GM12878 (cell line): ENCODE results near the gene TBL1XR1. TPM values are rescaled to one million over a fixed set of nuclear protein-coding genes. Genes with fewer than 3 reads are reported as not detected.

ENCODE experiments used
- ATAC-seq: fragments of 200-7000 bp; cut with Tn5 transposase; 3 replicates; pipeline ENCODE4 v1.9.1; 2020; ENCODE audit warnings: mild to moderate bottlenecking, moderate library complexity
- BruUV-seq: library from RNA; stranded (reverse); fragments of 400-500 nt; replicated peaks from 2 replicates; lab custom pipeline; 2021; lab: Mats Ljungman, UMichigan
- CTCF ChIA-PET: fragments of 300-600 bp; sonication (Branson Sonifier 250); formaldehyde crosslinking; extraction: SDS; loops from one replicate; lab custom pipeline; 2021; ENCODE audit warnings: inconsistent platforms; lab: Yijun Ruan, JAX
- POLR2A ChIA-PET: fragments of 350-600 bp; formaldehyde crosslinking; extraction: SDS; loops from one replicate; lab custom pipeline; 2021; ENCODE audit warnings: inconsistent platforms; lab: Charles Lee
- RAD21 ChIA-PET: fragments of 300-600 bp; sonication (Branson Sonifier 250); formaldehyde crosslinking; loops from one replicate; lab custom pipeline; 2023; ENCODE audit warnings: antibody characterized with exemption; ENCODE audit not compliant: unreplicated experiment; lab: Charles Lee
- SMC1A ChIA-PET: fragments of 300-600 bp; sonication (Branson Sonifier 250); formaldehyde crosslinking; loops from one replicate; lab custom pipeline; 2023; ENCODE audit not compliant: unreplicated experiment, uncharacterized antibody; lab: Charles Lee
- DNase-seq: peaks from one replicate; pipeline ENCODE4 v3.0.0-alpha.2; 2011; ENCODE audit warnings: low read depth, low spot score
- FAIRE-seq: peaks from 3 replicates; lab custom pipeline; 2011; peaks lifted over from hg19 to GRCh38; lab: Jason Lieb, UNC
- H2AFZ ChIP-seq: 2 replicates; pipeline ENCODE4 v1.6.0; 2011; ENCODE audit warnings: low read depth, low read length, control low read depth; ENCODE audit not compliant: control insufficient read depth
- H3K27ac ChIP-seq: 2 replicates; pipeline ENCODE4 v1.5.1; 2011; ENCODE audit warnings: control low read depth; ENCODE audit not compliant: control insufficient read depth, insufficient read depth
- H3K27me3 ChIP-seq, 2 experiments: replicated peaks in 1 of 2; 2 replicates each; pipeline versions ENCODE4 v1.6.0 to v1.6.1; 2011; ENCODE audit warnings: low read length in 1 of 2; ENCODE audit not compliant: control insufficient read depth in 2 of 2, insufficient read depth in 2 of 2
- H3K36me3 ChIP-seq, 2 experiments: 2 replicates each; pipeline ENCODE4 v1.5.1; 2011; ENCODE audit warnings: low read length in 1 of 2; ENCODE audit not compliant: control insufficient read depth in 2 of 2, insufficient read depth in 2 of 2
- H3K4me1 ChIP-seq: 2 replicates; pipeline ENCODE4 v1.6.1; 2011; ENCODE audit warnings: mild to moderate bottlenecking, low read length, moderate library complexity, mixed read lengths; ENCODE audit not compliant: control insufficient read depth, insufficient read depth
- H3K4me2 ChIP-seq: 2 replicates; pipeline ENCODE4 v1.6.0; 2011; ENCODE audit warnings: control low read depth; ENCODE audit not compliant: control insufficient read depth, insufficient read depth
- H3K4me3 ChIP-seq: fragments of 200-600 bp; sonication (generic); 2 replicates; pipeline ENCODE4 v1.5.1; 2016
- H3K79me2 ChIP-seq: 2 replicates; pipeline ENCODE4 v1.6.0; 2011; ENCODE audit warnings: low read length; ENCODE audit not compliant: control insufficient read depth, insufficient read depth
- H3K9ac ChIP-seq: 2 replicates; pipeline ENCODE4 v1.8.0; 2011; ENCODE audit warnings: low read length, control low read depth, mixed read lengths; ENCODE audit not compliant: control insufficient read depth, insufficient read depth
- H3K9me3 ChIP-seq: replicated peaks from 3 replicates; pipeline ENCODE4 v1.5.1; 2011; ENCODE audit warnings: mild to moderate bottlenecking, low read length; ENCODE audit not compliant: control insufficient read depth, insufficient read depth
- H4K20me1 ChIP-seq: 2 replicates; pipeline ENCODE4 v1.6.0; 2011; ENCODE audit not compliant: control insufficient read depth, insufficient read depth
- BACH1 ChIP-seq: fragments of 450-650 bp; IDR thresholded peaks from 2 replicates; pipeline ENCODE4 v1.6.1; 2017; ENCODE audit warnings: mild to moderate bottlenecking, borderline replicate concordance
- BCL3 ChIP-seq: IDR thresholded peaks from 2 replicates; pipeline ENCODE4 v1.6.1; 2011; ENCODE audit warnings: borderline replicate concordance, low read depth, mild to moderate bottlenecking, moderate library complexity, low read length; ENCODE audit not compliant: insufficient read depth, poor library complexity, severe bottlenecking
- BHLHE40 ChIP-seq, 2 experiments: fragments of 450-650 bp in 1 of 2; IDR thresholded peaks; 2 replicates each; pipeline ENCODE4 v1.6.1; 2011 to 2017; ENCODE audit warnings: low read depth in 2 of 2, borderline replicate concordance in 1 of 2, improper control_type of control experiment in 1 of 2, low read length in 1 of 2, mild to moderate bottlenecking in 1 of 2
- CEBPB ChIP-seq, 2 experiments: fragments of 150-350 bp in 1 of 2; IDR thresholded peaks; 2 replicates each; pipeline ENCODE4 v1.6.1; 2012 to 2014; ENCODE audit warnings: low read depth in 2 of 2, low read length in 2 of 2, borderline replicate concordance in 1 of 2, inconsistent platforms in 1 of 2
- NR2C1 ChIP-seq: fragments of 450-650 bp; IDR thresholded peaks from 2 replicates; pipeline ENCODE4 v1.6.1; 2017; ENCODE audit warnings: antibody characterized with exemption, mild to moderate bottlenecking, moderate library complexity
- RUNX3 ChIP-seq: IDR thresholded peaks from 2 replicates; pipeline ENCODE4 v1.6.1; 2012; ENCODE audit warnings: low read length, inconsistent platforms
- SMARCA5 ChIP-seq: fragments of 450-650 bp; IDR thresholded peaks from 2 replicates; pipeline ENCODE4 v1.6.1; 2017; ENCODE audit warnings: mild to moderate bottlenecking
- SP1 ChIP-seq: IDR thresholded peaks from one replicate; pipeline ENCODE4 v1.6.1; 2011; ENCODE audit warnings: low read depth, low read length
- SPI1 ChIP-seq: IDR thresholded peaks from 2 replicates; pipeline ENCODE4 v1.6.1; 2011; ENCODE audit warnings: low read depth, mild to moderate bottlenecking, low read length, moderate library complexity, borderline replicate concordance; ENCODE audit not compliant: insufficient read depth
- SREBF1 ChIP-seq: IDR thresholded peaks from 2 replicates; pipeline ENCODE4 v1.6.1; 2012; ENCODE audit warnings: mild to moderate bottlenecking, low read length
- TAF1 ChIP-seq: IDR thresholded peaks from 2 replicates; pipeline ENCODE4 v1.6.1; 2011; ENCODE audit warnings: mild to moderate bottlenecking, low read depth, low read length, borderline replicate concordance
- TBL1XR1 ChIP-seq: IDR thresholded peaks from 2 replicates; pipeline ENCODE4 v1.6.1; 2012; ENCODE audit warnings: low read depth, low read length, improper control_type of control experiment
- TCF12 ChIP-seq: IDR thresholded peaks from 2 replicates; pipeline ENCODE4 v1.6.1; 2011; ENCODE audit warnings: low read depth, mild to moderate bottlenecking, low read length
- YY1 ChIP-seq: IDR thresholded peaks from 2 replicates; pipeline ENCODE4 v1.6.1; 2011; ENCODE audit warnings: low read depth, mild to moderate bottlenecking, low read length
- ZNF384 ChIP-seq: IDR thresholded peaks from 2 replicates; pipeline ENCODE4 v1.6.1; 2012; ENCODE audit warnings: low read depth, mild to moderate bottlenecking, low read length, improper control_type of control experiment, borderline replicate concordance
- WGBS: methylation state at CpG from one replicate; pipeline ENCODE4 v1.1.6; 2016; ENCODE audit warnings: low lambda C conversion rate; ENCODE audit not compliant: insufficient replicate concordance, insufficient coverage; ENCODE audit errors: missing lambda C conversion rate; 5-methylcytosine and 5-hydroxymethylcytosine counted together
- in situ Hi-C: fragments of 300-500 bp; cut with MboI; formaldehyde crosslinking; loops from 9 replicates; pipeline ENCODE4 v1.14.3; 2018; ENCODE audit warnings: mixed read lengths
- intact Hi-C: fragments of 100-400 bp; cut with micrococcal nuclease; formaldehyde crosslinking; loops from one replicate; pipeline ENCODE4 v1.14.2; 2022; ENCODE audit not compliant: unreplicated experiment
- polyA plus RNA-seq, 11 experiments: library from polyadenylated mRNA; depleted of rRNA in 4 of 11; unstranded in 6 of 11; stranded (reverse) in 5 of 11; fragments of >200 nt; fragmentation: Nextera tagmentation in 4 of 11; fragmentation: Illumina TruSeq in 1 of 11; extraction: Ambion mirVana in 4 of 11; extraction: Trizol in 1 of 11; gene quantifications; 1 replicate in 1 of 11; 2 replicates in 10 of 11; pipeline versions ENCODE4 v1.2.1 to v1.2.3, GENCODE V29; 2011 to 2016; ENCODE audit warnings: inconsistent platforms in 2 of 11, missing spikeins in 2 of 11, low read depth in 1 of 11
- total RNA-seq, 4 experiments: library from RNA; depleted of rRNA in 3 of 4; stranded (reverse); fragments of >200 nt in 3 of 4; fragmentation: Illumina TruSeq in 1 of 4; extraction: Trizol in 1 of 4; gene quantifications; 2 replicates each; pipeline versions ENCODE4 v1.2.1 to v1.2.3, GENCODE V29; 2013 to 2021
- TF ChIP-seq, protein P1 (sequence below): IDR thresholded peaks from 2 replicates; pipeline ENCODE4 v1.6.1; 2012; ENCODE audit warnings: low read length, inconsistent platforms

TBL1XR1 gene
- total and polyA plus RNA-seq, 10 of the 15 experiments (the other 5 are each of a cell fraction or from before 2014, with no cell fraction given) = 13.0 to 115 (median 60.4) TPM

GRCh38 chr3:177194299-177194698, 3.0 kb downstream of the TBL1XR1 start:
- no peaks in the 10 kb centered on the region for H3K9me3 ChIP-seq
- H3K4me3 ChIP-seq = peak overlapping the region; percentile 99
- no peaks in the 10 kb centered on the region for H3K27me3 ChIP-seq
- intact Hi-C loops = loop anchor here (5.0 kb wide), 1 partner anchor 583 kb away; no protein-coding TSS in a partner anchor
- CTCF ChIA-PET = interaction anchor here (0.8 to 4.0 kb wide), 5 partner anchors 48 to 167 kb away, joined by 3 to 13 read pairs (median 3); no protein-coding TSS in a partner anchor
- no peak for DNase-seq
- 26% methylated on average over 1 of the region's 1 CpG for WGBS
- H3K9ac ChIP-seq = peak overlapping the region; percentile 94
- no peak overlapping the region for H2AFZ ChIP-seq
- H3K4me1 ChIP-seq = peaks cover 11% of the 10 kb centered on the region
- RAD21 ChIA-PET = interaction anchor here (0.7 to 2.8 kb wide), 5 partner anchors 43 to 253 kb away, joined by 3 to 20 read pairs (median 4); no protein-coding TSS in a partner anchor
- in situ Hi-C loops = no loop called here
- H3K27ac ChIP-seq = peak overlapping the region; percentile 97; the same call in 1 of the 2 replicates
- no TSS peak for BruUV-seq
- ATAC-seq = no peak
- TF ChIP-seq SREBF1 (no peak), SP1 (no peak), YY1 (no peak), SPI1 (no peak), RUNX3 (no peak), TAF1 (no peak), BHLHE40 (IDR thresholded peaks at IDR 0.05; ENCODE audit: borderline replicate concordance in 1 of 2, low read depth in 2 of 2, low read length in 1 of 2) (no peak), ZNF384 (no peak), BACH1 (no peak), CEBPB (IDR thresholded peaks at IDR 0.05; ENCODE audit: borderline replicate concordance in 1 of 2, low read depth in 2 of 2, low read length in 2 of 2) (no peak), TBL1XR1 (no peak), BCL3 (no peak), TCF12 (no peak), NR2C1 (no peak), SMARCA5 (no peak)
- TF ChIP-seq, protein P1, sequence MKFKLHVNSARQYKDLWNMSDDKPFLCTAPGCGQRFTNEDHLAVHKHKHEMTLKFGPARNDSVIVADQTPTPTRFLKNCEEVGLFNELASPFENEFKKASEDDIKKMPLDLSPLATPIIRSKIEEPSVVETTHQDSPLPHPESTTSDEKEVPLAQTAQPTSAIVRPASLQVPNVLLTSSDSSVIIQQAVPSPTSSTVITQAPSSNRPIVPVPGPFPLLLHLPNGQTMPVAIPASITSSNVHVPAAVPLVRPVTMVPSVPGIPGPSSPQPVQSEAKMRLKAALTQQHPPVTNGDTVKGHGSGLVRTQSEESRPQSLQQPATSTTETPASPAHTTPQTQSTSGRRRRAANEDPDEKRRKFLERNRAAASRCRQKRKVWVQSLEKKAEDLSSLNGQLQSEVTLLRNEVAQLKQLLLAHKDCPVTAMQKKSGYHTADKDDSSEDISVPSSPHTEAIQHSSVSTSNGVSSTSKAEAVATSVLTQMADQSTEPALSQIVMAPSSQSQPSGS = no peak
- TF ChIP-seq, all 136 proteins: peak for 0
- H4K20me1 ChIP-seq = no peaks in the 10 kb centered on the region
- no peak for FAIRE-seq
- ChIA-PET SMC1A (interaction anchor here (0.8 to 4.3 kb wide), 13 partner anchors 9 to 221 kb away, joined by 3 to 21 read pairs (median 6); no protein-coding TSS in a partner anchor), POLR2A (interaction anchor here (1.7 kb wide), 1 partner anchor 49 kb away, joined by 4 read pairs; no protein-coding TSS in a partner anchor)
- H3K36me3 ChIP-seq = no peaks in the 10 kb centered on the region
- H3K79me2 ChIP-seq = peaks cover 70% of the 10 kb centered on the region
- H3K4me2 ChIP-seq = peak overlapping the region; percentile 81
